Gastroesophageal sphincter (tissue), 4 donors: Measurements from ENCODE around the gene GSTM1. TPM values are rescaled to one million over a fixed set of nuclear protein-coding genes. Genes with fewer than 3 reads are reported as not detected.
A peak's percentile ranks its signal among the peaks of the same experiment; 100 is the strongest.

Experiments used
- ATAC-seq: fragments of 150-250 bp; one replicate; pipeline ENCODE4 v1.9.1; 2016; ENCODE audit warnings: mild to moderate bottlenecking, moderate library complexity
- H3K27ac ChIP-seq, 4 donors: fragments of 200-600 bp; sonication (generic) in 3 of 4; 1 replicate in 3 of 4; 2 replicates in 1 of 4; pipeline ENCODE4 v1.5.1; 2016 to 2019
- H3K27me3 ChIP-seq: fragments of 200-600 bp; sonication (generic); one replicate; pipeline ENCODE4 v1.5.1; 2019
- H3K36me3 ChIP-seq, 2 donors: fragments of 200-600 bp; sonication (generic); one replicate each; pipeline ENCODE4 v1.5.1; 2019; ENCODE audit warnings: control low read depth in 1 of 2
- H3K4me1 ChIP-seq, 3 donors: fragments of 200-600 bp; sonication (generic); 1 replicate in 2 of 3; 2 replicates in 1 of 3; pipeline ENCODE4 v1.5.1; 2016 to 2019; ENCODE audit warnings: control low read depth in 2 of 3
- H3K4me3 ChIP-seq, 2 donors: fragments of 200-600 bp; sonication (generic); one replicate each; pipeline ENCODE4 v1.5.1; 2019; ENCODE audit warnings: mild to moderate bottlenecking in 1 of 2, moderate library complexity in 1 of 2
- H3K9me3 ChIP-seq, 3 donors: fragments of 200-600 bp; sonication (generic); one replicate each; pipeline ENCODE4 v1.5.1; 2017 to 2019; ENCODE audit warnings: control low read depth in 2 of 3
- CTCF ChIP-seq, 4 experiments: fragments of 200-600 bp in 2 of 4; fragments of 450-650 bp in 2 of 4; sonication (generic) in 1 of 4; IDR thresholded peaks; one replicate each; pipeline ENCODE4 v1.5.1; 2017 to 2019; ENCODE audit warnings: antibody characterized with exemption in 4 of 4, mild to moderate bottlenecking in 2 of 4, moderate library complexity in 2 of 4
- EP300 ChIP-seq: sonication (generic); formaldehyde crosslinking; IDR thresholded peaks from one replicate; pipeline ENCODE4 v1.6.1; 2017; ENCODE audit warnings: antibody characterized with exemption, mild to moderate bottlenecking
- POLR2A ChIP-seq, 2 donors: fragments of 450-650 bp; IDR thresholded peaks; one replicate each; pipeline ENCODE4 v1.6.1; 2017; ENCODE audit warnings: antibody characterized with exemption in 2 of 2, mild to moderate bottlenecking in 2 of 2, moderate library complexity in 1 of 2
- POLR2AphosphoS5 ChIP-seq: sonication (generic); formaldehyde crosslinking; IDR thresholded peaks from one replicate; pipeline ENCODE4 v1.6.1; 2017; ENCODE audit warnings: antibody characterized with exemption
- WGBS, 2 donors: methylation state at CpG; one replicate each; pipeline ENCODE4 v1.1.5; 2018; ENCODE audit warnings: low coverage in 1 of 2; 5-methylcytosine and 5-hydroxymethylcytosine counted together
- total RNA-seq, 4 donors: library from RNA; depleted of rRNA; stranded (reverse); fragments of >200 nt; gene quantifications; one replicate each; pipeline ENCODE4 v1.1.0, GENCODE V29; 2016

Gene GSTM1
- total RNA-seq, 4 donors from 2014 or later, result 33.1 TPM; not detected in 3

- WGBS, 2 donors, result 72 to 75% methylated on average over 5 to 7 of the region's 7 CpGs
- peak; percentile 39 for ATAC-seq
These were observed 35.5 kb downstream of the GSTM1 start for GRCh38 chr1:109722908-109723691.

DNA sequence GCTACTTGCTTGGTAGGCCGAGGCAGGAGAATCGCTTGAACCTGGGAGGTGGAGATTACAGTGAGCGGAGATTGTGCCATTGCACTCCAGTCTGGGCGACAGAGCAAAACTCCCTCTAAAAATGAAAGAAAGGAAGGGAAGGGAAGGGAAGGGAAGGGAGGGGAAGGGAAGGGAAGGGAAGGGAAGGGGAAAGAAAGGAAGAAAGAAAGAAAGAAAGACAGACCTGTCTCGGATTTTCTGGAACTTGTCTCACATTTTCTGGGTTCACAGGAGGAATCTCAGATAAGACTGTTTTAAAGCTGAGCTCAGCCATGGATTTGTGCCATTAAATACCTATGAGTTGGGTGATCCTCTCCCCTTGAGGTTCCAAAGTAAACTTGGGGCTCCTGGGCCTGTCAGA is 37.3 kb downstream of the GSTM1 start:
- WGBS, 2 donors, result 92 to 100% methylated on average over 4 to 5 of the region's 5 CpGs
- Histone ChIP-seq H3K4me1 (no peaks in the 10 kb centered on the region), H3K27ac (no peak overlapping the region), H3K4me3 (no peak overlapping the region), H3K27me3 (no peaks in the 10 kb centered on the region), H3K36me3 (no peaks in the 10 kb centered on the region), H3K9me3 (no peaks in the 10 kb centered on the region)
- no peak for ATAC-seq
- TF ChIP-seq POLR2A (IDR thresholded peaks at IDR 0.05), result no peak
- no peak for TF ChIP-seq POLR2AphosphoS5
- TF ChIP-seq CTCF (IDR thresholded peaks at IDR 0.05), result no peak
- TF ChIP-seq EP300, result no peak

More at GRCh38 chr1:109722908-109723691, 35.5 kb downstream of the GSTM1 start:
- Histone ChIP-seq H3K27ac (no peak overlapping the region), H3K4me1 (no peaks in the 10 kb centered on the region), H3K27me3 (no peaks in the 10 kb centered on the region), H3K4me3 (no peak overlapping the region), H3K36me3 (no peaks in the 10 kb centered on the region), H3K9me3 (no peaks in the 10 kb centered on the region)
- TF ChIP-seq EP300, result no peak
- no peak for TF ChIP-seq POLR2AphosphoS5

DNA sequence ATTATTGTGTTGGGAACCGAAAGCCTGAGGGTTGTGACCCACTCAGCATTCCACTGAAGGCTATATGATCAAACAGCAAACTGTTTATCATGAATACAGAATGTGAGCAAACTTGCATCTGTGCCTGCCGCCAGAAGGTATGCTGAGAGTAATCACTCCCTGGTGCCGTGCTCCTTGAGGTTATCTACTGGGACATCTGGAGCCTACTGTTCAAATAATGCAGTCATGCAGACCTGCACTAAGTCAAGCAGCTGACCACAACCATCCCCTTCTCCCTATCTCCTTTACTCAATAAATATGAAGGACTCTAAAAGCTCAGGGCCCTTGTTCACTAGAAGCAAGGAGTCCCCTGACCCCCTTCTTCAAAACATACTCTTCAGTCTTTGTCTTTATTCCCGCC is 37.9 kb downstream of the GSTM1 start:
- H3K36me3 ChIP-seq, result no peaks in the 10 kb centered on the region
- ATAC-seq, result no peak

GRCh38 chr1:109726007-109726406 is 38.4 kb downstream of the GSTM1 start:
- H3K36me3 ChIP-seq, result no peaks in the 10 kb centered on the region
- no peaks in the 10 kb centered on the region for H3K27me3 ChIP-seq
- WGBS, 2 donors, result 63 to 100% methylated on average over 1 of the region's 1 CpG
- no peak overlapping the region for H3K27ac ChIP-seq
- no peaks in the 10 kb centered on the region for H3K4me1 ChIP-seq
- H3K9me3 ChIP-seq, result no peaks in the 10 kb centered on the region
- ATAC-seq, result no peak
- no peak overlapping the region for H3K4me3 ChIP-seq
- TF ChIP-seq EP300 (no peak), CTCF (IDR thresholded peaks at IDR 0.05) (no peak), POLR2A (IDR thresholded peaks at IDR 0.05) (no peak), POLR2AphosphoS5 (no peak)

More for the DNA sequence above, 37.9 kb downstream of the GSTM1 start:
- no peaks in the 10 kb centered on the region for H3K4me1 ChIP-seq
- TF ChIP-seq POLR2AphosphoS5 (no peak), CTCF (IDR thresholded peaks at IDR 0.05) (no peak), POLR2A (IDR thresholded peaks at IDR 0.05) (no peak), EP300 (no peak)
- 77 to 100% methylated on average over 1 to 3 of the region's 4 CpGs for WGBS, 2 donors
- no peaks in the 10 kb centered on the region for H3K27me3 ChIP-seq
- no peaks in the 10 kb centered on the region for H3K9me3 ChIP-seq
- no peak overlapping the region for H3K27ac ChIP-seq
- H3K4me3 ChIP-seq, result no peak overlapping the region

GRCh38 chr1:109726728-109727373 is 39.2 kb downstream of the GSTM1 start:
- no peak for TF ChIP-seq EP300
- TF ChIP-seq POLR2AphosphoS5, result no peak
- TF ChIP-seq CTCF (IDR thresholded peaks at IDR 0.05), result no peak
- no peak for TF ChIP-seq POLR2A (IDR thresholded peaks at IDR 0.05)
- H3K36me3 ChIP-seq, result no peaks in the 10 kb centered on the region
- H3K9me3 ChIP-seq, result no peaks in the 10 kb centered on the region
- H3K27ac ChIP-seq, result no peak overlapping the region
- no peak for ATAC-seq
- H3K27me3 ChIP-seq, result no peaks in the 10 kb centered on the region
- no peaks in the 10 kb centered on the region for H3K4me1 ChIP-seq
- WGBS, 2 donors, result 87 to 91% methylated on average over 6 to 10 of the region's 12 CpGs
- H3K4me3 ChIP-seq, result no peak overlapping the region
